Measurements from ENCODE around the gene KCNMA1. TPM values are rescaled to one million over a fixed set of nuclear protein-coding genes. Genes with fewer than 3 reads are reported as not detected.
A peak's percentile ranks its signal among the peaks of the same experiment; 100 is the strongest.

KCNMA1 gene
- polyA plus RNA-seq, 1 of the 3 experiments (the other 2 are of a cell fraction), result 107 TPM

- TF ChIP-seq MEF2A (IDR thresholded peaks at IDR 0.05; ENCODE audit: borderline replicate concordance, low read depth) (no peak), POLR2AphosphoS5 (IDR thresholded peaks at IDR 0.05; ENCODE audit: low read depth, low read length) (no peak), REST (IDR thresholded peaks at IDR 0.05; ENCODE audit: low read depth, low read length) (no peak), NFIC (IDR thresholded peaks at IDR 0.05; ENCODE audit: borderline replicate concordance) (no peak), USF1 (IDR thresholded peaks at IDR 0.05; ENCODE audit: borderline replicate concordance, low read depth) (no peak), EP300 (IDR thresholded peaks at IDR 0.05; ENCODE audit: borderline replicate concordance in 1 of 2, low read depth in 1 of 2, low read length in 1 of 2) (no peak)
Measured at GRCh38 chr10:77496941-77497420, 140.6 kb downstream of the KCNMA1 start (continued).

- ChIA-PET CTCF (interaction anchor here (0.6 to 3.5 kb wide), 19 partner anchors 8 to 1956 kb away, joined by 3 to 47 read pairs (median 5); no protein-coding TSS in a partner anchor), POLR2A (no interaction called here)
- H3K4me2 ChIP-seq, result no peak overlapping the region
Measured at GRCh38 chr10:77494756-77495541, 142.7 kb downstream of the KCNMA1 start.

DNA sequence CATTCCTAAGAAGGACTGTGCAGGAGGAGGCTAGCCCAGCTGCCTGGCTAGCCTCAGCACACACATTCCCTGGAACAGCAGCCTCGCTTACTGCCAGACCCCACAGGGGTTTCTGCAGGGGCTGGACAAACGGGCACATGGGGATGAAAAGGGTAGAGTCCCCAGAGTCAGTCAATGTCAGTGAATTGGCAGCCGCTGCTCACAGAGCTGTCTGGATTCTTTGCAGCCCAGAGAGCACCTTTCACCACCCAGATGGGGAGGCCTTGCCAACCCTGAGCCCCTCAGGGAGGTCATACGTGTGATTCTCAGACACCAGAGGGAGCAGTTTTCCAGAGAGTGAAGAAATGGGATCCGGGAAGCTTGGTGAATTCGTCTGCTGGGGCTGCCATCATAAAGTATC lies 143.3 kb downstream of the KCNMA1 start:
- 76% methylated on average over 5 of the region's 6 CpGs for WGBS (ENCODE audit: low lambda C conversion rate)
- TF ChIP-seq RAD21 (IDR thresholded peaks at IDR 0.05; ENCODE audit: low read length) (peak; percentile 71), MAX (IDR thresholded peaks at IDR 0.05; ENCODE audit: low read depth) (no peak), NRF1 (IDR thresholded peaks at IDR 0.05; ENCODE audit: low read depth, low read length) (no peak), RCOR1 (IDR thresholded peaks at IDR 0.05; ENCODE audit: low read length) (no peak), FOXM1 (IDR thresholded peaks at IDR 0.05; ENCODE audit: low read depth) (no peak), RFX5 (IDR thresholded peaks at IDR 0.05; ENCODE audit: low read length) (no peak), TAF1 (IDR thresholded peaks at IDR 0.05; ENCODE audit: borderline replicate concordance, low read depth, low read length) (no peak), CTCF (IDR thresholded peaks at IDR 0.05) (peak; percentile 58), TCF12 (IDR thresholded peaks at IDR 0.05) (no peak), IRF3 (IDR thresholded peaks at IDR 0.05; ENCODE audit: low read depth, low read length) (no peak)

More at GRCh38 chr10:77494756-77495541, 142.7 kb downstream of the KCNMA1 start:
- H3F3A ChIP-seq (replicated peaks; ENCODE audit: insufficient read depth), result peaks cover 4% of the 10 kb centered on the region
- TF ChIP-seq RXRA (IDR thresholded peaks at IDR 0.05; ENCODE audit: borderline replicate concordance, low read depth) (no peak), FOXJ3 (CRISPR knock-in tag; IDR thresholded peaks at IDR 0.05) (no peak)
- 94% methylated on average over 12 of the region's 12 CpGs for WGBS (ENCODE audit: low lambda C conversion rate)
- H3K79me2 ChIP-seq (ENCODE audit: insufficient read depth), result 0 out of 2 replicates have a peak, but pooled peaks cover 6% of the 10 kb centered on the region
- H3K27me3 ChIP-seq (ENCODE audit: insufficient read depth), result no peaks in the 10 kb centered on the region
- peaks cover 3 to 22% of the 10 kb centered on the region in 2 experiments for H3K36me3 ChIP-seq (replicated peaks in 1 of 2; ENCODE audit: control insufficient read depth in 1 of 2, insufficient read depth in 2 of 2, low read length in 1 of 2)
- peaks cover 9 to 20% of the 10 kb centered on the region in 2 experiments; a peak in 3 of 4 replicates for H3K4me1 ChIP-seq (ENCODE audit: control insufficient read depth in 1 of 2, insufficient read depth in 2 of 2, low read depth in 1 of 2, low read length in 1 of 2)
- H3K9me3 ChIP-seq, result no peaks in the 10 kb centered on the region; the same call in 1 of the 2 replicates
- no peak overlapping the region for H3K4me3 ChIP-seq (ENCODE audit: low read depth in 2 of 2, low read length in 1 of 2)
- DNase-seq, result no peak
- no peaks in the 10 kb centered on the region for H4K20me1 ChIP-seq (ENCODE audit: insufficient read depth)
- H3K9me2 ChIP-seq, result no peaks in the 10 kb centered on the region
- H3K27ac ChIP-seq (ENCODE audit: low read depth in 2 of 2, low read length in 1 of 2), result no peak overlapping the region
- no peak overlapping the region for H2AFZ ChIP-seq (ENCODE audit: low read depth)
- H3K9ac ChIP-seq, result no peak overlapping the region

More for the DNA sequence above, 143.3 kb downstream of the KCNMA1 start:
- peak; percentile 69 for DNase-seq
- Histone ChIP-seq H3K4me2 (no peak overlapping the region), H3K36me3 (replicated peaks in 1 of 2; ENCODE audit: control insufficient read depth in 1 of 2, insufficient read depth in 2 of 2, low read length in 1 of 2) (peaks cover under 1 to 23% of the 10 kb centered on the region in 2 experiments), H3K9ac (no peak overlapping the region), H2AFZ (ENCODE audit: low read depth) (no peak overlapping the region), H3K27me3 (ENCODE audit: insufficient read depth) (no peaks in the 10 kb centered on the region), H3K79me2 (ENCODE audit: insufficient read depth) (0 out of 2 replicates have a peak, but pooled peaks cover 3% of the 10 kb centered on the region), H3F3A (replicated peaks; ENCODE audit: insufficient read depth) (no peaks in the 10 kb centered on the region), H3K4me1 (ENCODE audit: control insufficient read depth in 1 of 2, insufficient read depth in 2 of 2, low read depth in 1 of 2, low read length in 1 of 2) (peaks cover 9 to 20% of the 10 kb centered on the region in 2 experiments; a peak in 3 of 4 replicates), H3K9me2 (no peaks in the 10 kb centered on the region), H4K20me1 (ENCODE audit: insufficient read depth) (no peaks in the 10 kb centered on the region), H3K9me3 (no peaks in the 10 kb centered on the region; the same call in 1 of the 2 replicates), H3K4me3 (ENCODE audit: low read depth in 2 of 2, low read length in 1 of 2) (no peak overlapping the region), H3K27ac (ENCODE audit: low read depth in 2 of 2, low read length in 1 of 2) (no peak overlapping the region)
- POLR2A ChIA-PET, result no interaction called here
- CTCF ChIA-PET, result interaction anchor here (0.6 to 3.5 kb wide), 20 partner anchors 8 to 1957 kb away, joined by 3 to 47 read pairs (median 5); no protein-coding TSS in a partner anchor

Measured in SK-N-SH (cell line).